Stomach (tissue), 4 donors: ENCODE data around the gene UTP4.

Experiments used
- CTCF ChIP-seq, 7 experiments: fragments of 450-650 bp in 4 of 7; fragments of 200-600 bp in 3 of 7; sonication (generic) in 3 of 7; IDR thresholded peaks; one replicate each; pipeline ENCODE4 v1.5.1; 2016 to 2019; ENCODE audit warnings: antibody characterized with exemption in 7 of 7, control low read depth in 2 of 7, mild to moderate bottlenecking in 1 of 7
- EP300 ChIP-seq: sonication (generic); formaldehyde crosslinking; IDR thresholded peaks from one replicate; pipeline ENCODE4 v1.6.1; 2017; ENCODE audit warnings: antibody characterized with exemption
- POLR2A ChIP-seq, 4 donors: fragments of 450-650 bp; IDR thresholded peaks; one replicate each; pipeline ENCODE4 v1.6.1; 2016; ENCODE audit warnings: antibody characterized with exemption in 4 of 4, control low read depth in 2 of 4, mild to moderate bottlenecking in 1 of 4, moderate library complexity in 1 of 4
- POLR2AphosphoS5 ChIP-seq, 3 donors: sonication (generic); formaldehyde crosslinking; IDR thresholded peaks; one replicate each; pipeline ENCODE4 v1.6.1; 2016; ENCODE audit warnings: antibody characterized with exemption in 3 of 3

GRCh38 chr16:69209735-69210134, 77.3 kb downstream of the UTP4 start:
- TF ChIP-seq EP300 (no peak), CTCF (IDR thresholded peaks at IDR 0.05) (no peak), POLR2AphosphoS5 (IDR thresholded peaks at IDR 0.05) (no peak), POLR2A (IDR thresholded peaks at IDR 0.05) (no peak)
